ENCODE results near the gene SEC31A.

GRCh38 chr4:82891707-82892466, 934 bp upstream of the SEC31A start:
- no peak for TF ChIP-seq CTCF (IDR thresholded peaks at IDR 0.05 in 4 of 5, conservative IDR thresholded peaks at IDR 0.05 in 1 of 5)
- no peak for TF ChIP-seq POLR2A (IDR thresholded peaks at IDR 0.05)
